GM18511 (cell line): ENCODE data around the gene SLC2A6.
A peak's percentile ranks its signal among the peaks of the same experiment; 100 is the strongest.
"Not testable (repeated sequence)": the region's sequence is repeated elsewhere in the genome, so short reads cannot be mapped to it uniquely, and the experiment has no call there.

Experiments
- ATAC-seq: cut with Tn5 transposase; IDR thresholded peaks from one replicate; pipeline ENCODE4 v1.9.1; 2021; ENCODE audit warnings: mild to moderate bottlenecking, moderate library complexity; ENCODE audit not compliant: unreplicated experiment

The SLC2A6 gene

DNA sequence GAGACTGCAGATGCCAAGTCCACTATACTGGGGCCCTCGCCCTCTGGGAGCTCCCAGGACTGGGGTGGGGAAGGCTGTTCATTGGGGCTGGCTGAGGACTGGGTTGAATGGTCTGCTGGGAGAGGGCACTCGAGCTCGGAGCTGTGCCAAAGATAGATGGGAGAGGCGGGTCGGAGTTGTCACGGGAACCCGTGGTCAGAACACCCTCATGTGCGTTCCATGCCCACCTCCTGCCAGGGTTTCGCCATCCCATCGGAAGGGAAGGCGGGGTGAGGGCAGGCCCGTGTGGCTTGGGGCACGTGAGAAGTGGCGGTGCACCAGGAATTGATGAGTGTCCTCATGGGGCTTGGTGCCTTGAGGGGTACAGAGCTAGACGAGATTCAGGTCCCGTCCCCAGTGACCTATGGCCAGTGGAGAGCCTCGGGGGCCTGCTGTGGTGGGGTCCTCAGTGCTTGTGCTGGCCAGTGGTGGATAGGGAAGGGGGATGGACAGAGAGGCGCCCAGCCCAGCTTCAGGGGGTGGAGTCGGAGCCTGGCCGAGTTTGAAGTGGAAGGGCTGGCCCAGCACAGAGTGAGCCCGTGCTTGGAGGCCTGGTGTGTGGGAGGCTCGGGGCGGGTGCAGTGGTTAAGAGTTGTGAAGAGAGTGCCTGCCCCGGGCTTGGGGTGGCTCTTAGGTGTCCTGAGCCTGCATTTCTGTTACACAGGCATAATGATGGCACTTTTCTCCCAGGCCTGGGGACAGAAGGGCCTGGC lies 14.9 kb downstream of the SLC2A6 start:
- no peak for ATAC-seq

DNA sequence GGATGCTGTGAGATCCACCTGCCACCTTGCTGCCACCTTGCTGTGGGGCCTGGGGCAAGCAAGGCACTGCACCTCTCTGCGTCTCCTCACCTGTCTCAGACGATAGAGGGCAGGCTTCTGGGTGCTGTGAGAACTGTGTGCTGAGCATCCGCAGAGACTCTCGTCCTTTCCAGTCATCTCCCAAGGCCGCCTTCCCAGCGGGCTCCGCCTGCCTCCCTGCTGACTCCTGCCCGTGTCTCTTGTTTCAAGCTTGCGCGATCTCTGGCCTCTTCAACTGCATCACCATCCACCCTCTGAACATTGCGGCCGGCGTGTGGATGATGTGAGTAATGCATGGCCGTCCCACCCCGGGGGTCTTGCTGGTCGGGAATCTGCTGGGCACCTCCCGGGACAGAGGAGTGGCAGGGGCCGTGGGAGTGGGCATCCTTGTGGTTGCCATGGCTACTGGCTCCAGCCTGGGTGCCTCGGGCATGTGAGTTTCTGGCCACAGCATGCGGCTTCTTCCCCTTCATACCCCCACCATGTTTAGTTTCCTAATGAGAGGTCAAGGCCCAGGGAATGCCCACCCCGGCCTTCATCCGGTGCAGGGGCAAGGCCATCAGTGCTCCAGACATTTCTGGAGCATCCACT lies 15.6 kb downstream of the SLC2A6 start:
- ATAC-seq, result no peak

GRCh38 chr9:133461975-133462374 lies 16.9 kb downstream of the SLC2A6 start:
- ATAC-seq, result no peak

DNA sequence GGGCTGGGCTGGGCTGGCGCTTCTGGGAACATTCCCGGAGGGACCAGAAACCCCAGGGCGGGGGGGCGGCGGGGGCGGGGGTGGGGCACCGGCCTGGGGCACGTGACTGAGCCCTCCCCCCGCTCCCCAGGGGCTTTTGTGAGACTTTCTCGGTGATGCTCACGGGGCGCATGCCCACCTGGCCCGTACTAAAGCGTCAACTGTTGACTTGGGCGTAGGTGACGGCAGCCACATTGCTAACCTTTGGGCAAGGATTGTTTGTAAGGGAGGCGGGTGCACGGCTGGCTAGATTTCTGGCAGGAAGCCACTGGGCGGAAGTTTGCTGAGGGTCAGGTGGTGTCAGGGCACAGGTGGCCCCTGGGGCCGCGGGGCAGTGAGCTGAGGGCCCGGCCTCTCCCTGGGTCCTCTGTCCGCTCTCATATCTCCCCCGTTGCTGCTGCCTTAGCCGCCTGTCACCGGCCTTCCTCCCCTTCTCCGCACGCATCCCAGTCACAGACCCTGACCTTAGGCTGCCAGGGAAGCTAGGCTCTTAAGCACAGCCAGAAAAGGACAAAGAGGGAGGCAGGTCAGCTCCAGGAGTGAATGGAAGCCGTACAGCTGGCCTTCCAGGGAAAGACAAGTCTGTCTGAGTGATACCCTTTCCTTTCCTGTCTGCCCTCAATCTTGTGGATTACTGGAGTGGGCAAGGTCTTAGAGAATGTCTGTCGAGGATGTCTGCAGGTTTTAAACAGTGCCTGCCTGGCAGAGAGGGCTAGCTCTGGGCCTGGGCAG lies 18.3 kb downstream of the SLC2A6 start:
- ATAC-seq, result peak; percentile 38

GRCh38 chr9:133459476-133460404 lies 19.2 kb downstream of the SLC2A6 start, which contains the start of gene CACFD1:
Gene CACFD1, plus strand, starts transcription at chr9:133459978. Its CDS starts 89 bp downstream, at chr9:133460067.
- peak; percentile 73 for ATAC-seq

DNA sequence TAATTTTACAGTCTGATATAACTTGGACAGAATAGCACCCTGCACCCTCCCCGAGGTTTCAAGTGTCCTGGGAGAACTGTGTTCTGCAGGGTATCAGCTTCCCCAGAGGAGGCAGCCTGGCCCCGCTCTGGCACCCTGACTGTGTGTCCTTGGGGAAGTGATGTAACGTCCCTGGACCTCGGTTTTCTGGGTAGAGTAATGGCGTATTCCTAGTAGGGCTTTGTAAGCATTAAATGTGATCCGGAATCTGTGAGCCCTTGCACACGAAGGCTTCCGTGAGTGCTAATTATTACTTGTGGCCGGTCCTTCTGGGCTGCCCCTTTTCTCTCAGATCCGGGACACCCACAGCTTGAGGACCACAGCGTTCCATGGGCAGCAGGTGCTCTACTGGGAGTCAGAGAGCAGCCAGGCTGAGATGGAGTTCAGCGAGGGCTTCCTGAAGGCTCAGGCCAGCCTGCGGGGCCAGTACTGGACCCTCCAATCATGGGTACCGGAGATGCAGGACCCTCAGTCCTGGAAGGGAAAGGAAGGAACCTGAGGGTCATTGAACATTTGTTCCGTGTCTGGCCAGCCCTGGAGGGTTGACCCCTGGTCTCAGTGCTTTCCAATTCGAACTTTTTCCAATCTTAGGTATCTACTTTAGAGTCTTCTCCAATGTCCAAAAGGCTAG lies 20.1 kb downstream of the SLC2A6 start:
- ATAC-seq, result no peak

DNA sequence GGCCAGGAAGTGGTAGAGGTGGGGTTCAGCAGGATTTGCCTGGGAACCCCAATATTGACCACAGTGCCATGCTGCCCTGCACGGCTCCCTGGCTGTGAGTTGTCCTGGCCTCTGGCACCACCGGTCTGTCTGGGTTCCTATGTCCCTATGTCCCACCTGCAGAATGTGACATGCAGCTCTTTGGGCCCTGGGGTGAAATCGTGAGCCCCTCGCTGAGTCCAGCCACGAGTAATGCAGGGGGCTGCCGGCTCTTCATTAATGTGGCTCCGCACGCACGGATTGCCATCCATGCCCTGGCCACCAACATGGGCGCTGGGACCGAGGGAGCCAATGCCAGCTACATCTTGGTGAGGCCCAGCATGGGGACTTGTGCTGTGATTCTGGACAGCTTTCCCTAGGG lies 21.2 kb downstream of the SLC2A6 start:
- ATAC-seq, result no peak

GRCh38 chr9:133457233-133457632 lies 21.7 kb downstream of the SLC2A6 start:
- ATAC-seq, result no peak

DNA sequence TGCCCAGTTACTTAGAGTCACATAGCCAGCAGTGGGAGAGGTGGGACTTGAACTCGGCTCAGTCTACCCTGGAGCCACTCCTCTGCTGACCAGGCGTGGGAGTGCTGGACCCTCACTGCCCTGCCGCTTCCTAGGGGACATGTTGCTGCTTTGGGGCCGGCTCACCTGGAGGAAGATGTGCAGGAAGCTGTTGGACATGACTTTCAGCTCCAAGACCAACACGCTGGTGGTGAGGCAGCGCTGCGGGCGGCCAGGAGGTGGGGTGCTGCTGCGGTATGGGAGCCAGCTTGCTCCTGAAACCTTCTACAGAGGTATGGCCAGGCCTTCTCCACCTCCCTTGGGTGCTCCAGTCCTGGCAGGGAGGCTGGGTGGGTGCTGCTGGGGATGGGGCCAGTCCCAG lies 22.5 kb downstream of the SLC2A6 start:
- ATAC-seq, result no peak

DNA sequence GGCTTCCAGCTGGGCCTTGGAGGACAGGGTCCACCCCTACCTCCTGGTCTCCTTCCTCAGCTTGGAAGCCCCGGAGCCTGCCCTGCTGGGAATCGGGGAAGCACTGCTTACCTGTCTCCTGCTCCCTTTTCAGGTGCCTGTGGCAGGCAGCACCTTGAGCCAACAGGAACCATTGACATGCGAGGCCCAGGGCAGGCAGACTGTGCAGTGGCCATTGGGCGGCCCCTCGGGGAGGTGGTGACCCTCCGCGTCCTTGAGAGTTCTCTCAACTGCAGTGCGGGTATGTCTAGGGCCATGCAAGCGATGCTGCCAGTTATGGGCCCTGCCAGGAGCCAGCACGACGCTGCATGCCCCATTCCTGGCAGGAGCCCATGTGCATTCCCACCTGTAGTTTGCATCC lies 23.0 kb downstream of the SLC2A6 start:
- ATAC-seq, result no peak

- no peak for ATAC-seq
Measured at GRCh38 chr9:133454943-133455673, 23.8 kb downstream of the SLC2A6 start.

DNA sequence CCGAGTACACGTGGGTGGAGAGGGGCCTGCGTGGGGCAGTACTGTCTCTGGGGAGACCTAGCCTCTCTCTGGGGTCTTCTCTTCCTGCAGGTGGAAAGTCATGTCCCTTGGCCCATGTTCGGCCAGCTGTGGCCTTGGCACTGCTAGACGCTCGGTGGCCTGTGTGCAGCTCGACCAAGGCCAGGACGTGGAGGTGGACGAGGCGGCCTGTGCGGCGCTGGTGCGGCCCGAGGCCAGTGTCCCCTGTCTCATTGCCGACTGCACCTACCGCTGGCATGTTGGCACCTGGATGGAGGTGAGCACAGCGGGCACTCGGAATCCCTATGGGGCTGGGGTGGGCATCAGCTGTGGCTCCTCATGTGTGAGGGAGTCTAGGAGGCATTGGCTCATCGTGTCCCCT lies 24.6 kb downstream of the SLC2A6 start:
- no peak for ATAC-seq

DNA sequence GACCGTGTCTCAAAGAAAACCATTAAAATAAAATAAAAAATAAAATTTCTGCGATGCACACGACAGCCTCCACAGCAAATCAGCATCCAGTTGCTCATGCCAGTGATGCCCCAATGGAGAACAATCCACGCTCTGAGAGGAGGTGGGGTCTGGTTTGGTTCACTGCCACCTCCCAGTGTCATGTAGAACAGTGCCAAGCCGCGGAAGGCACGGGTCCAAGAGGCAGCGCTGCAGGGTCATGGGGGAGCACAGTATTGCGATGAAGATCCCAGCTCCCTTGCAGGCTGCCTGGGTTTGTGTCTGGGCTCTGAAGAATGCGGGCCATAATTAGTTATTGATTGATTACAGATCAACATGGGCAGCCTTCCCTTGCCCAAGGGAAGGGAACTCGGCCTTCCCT lies 25.2 kb downstream of the SLC2A6 start:
- no peak for ATAC-seq

DNA sequence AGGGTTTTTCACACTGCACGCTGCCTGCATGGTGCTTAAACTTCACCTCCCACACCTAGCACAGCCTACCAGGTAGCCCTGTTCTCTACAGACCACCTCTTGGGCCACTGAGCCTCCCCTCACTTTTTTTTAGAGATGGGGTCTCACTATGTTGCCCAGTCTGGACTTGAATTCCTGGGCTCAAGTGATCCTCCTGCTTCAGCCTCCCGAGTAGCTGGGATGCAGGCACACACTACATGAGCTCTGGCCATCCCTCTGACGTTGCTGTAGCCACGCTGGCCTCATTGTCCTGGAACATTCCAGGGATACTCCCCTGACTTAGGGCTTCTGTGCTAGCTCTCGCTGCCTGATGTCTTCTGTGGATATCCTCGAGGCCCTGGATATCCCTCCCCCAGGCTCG lies 26.3 kb downstream of the SLC2A6 start:
- ATAC-seq, result no peak

DNA sequence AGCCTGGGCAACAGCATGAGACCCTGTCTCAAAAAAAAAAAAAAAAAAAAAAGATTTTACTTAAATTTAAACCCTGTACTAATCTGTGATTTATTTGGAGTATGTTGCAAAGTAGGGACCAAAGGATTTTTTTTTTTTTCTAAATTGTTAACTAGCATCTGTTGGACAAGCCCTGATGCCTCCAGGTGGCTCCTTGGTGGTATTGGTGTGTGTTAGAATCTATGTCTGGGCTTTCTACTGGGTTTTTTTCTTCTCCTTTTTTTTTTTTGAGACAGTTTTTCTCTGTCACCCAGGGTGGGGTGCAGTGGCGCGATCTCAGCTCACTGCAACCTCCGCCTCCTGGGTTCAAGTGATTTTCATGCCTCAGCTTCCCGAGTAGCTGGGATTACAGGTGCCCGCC lies 27.0 kb downstream of the SLC2A6 start:
- ATAC-seq, result not testable (repeated sequence)

- ATAC-seq, result no peak
Measured at GRCh38 chr9:133449760-133450159, 29.1 kb downstream of the SLC2A6 start.

GRCh38 chr9:133448487-133448972 lies 30.4 kb downstream of the SLC2A6 start:
- ATAC-seq, result no peak

GRCh38 chr9:133445293-133445969 lies 33.5 kb downstream of the SLC2A6 start:
- no peak for ATAC-seq

DNA sequence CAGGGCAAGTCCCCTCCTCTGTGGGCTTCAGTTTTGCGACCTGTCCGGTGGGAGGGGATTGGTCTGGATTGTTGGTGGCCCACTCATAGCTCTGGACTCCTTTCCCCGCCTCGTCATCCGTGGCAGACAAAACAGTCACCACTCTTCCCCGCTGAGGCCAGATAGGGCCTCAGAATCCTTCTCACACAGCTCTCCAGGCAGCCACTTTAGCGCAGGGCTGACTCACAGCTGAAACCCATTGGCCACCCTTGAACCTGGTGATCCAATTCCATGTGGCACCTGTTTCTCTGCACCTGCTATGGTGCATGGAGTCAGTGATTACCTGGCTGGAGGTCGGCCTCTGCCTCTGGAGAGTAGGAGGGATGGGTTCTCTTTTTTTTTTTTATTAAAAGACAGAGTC lies 34.9 kb downstream of the SLC2A6 start:
- no peak for ATAC-seq
